Measurements from ENCODE around the gene PRDM12.

DNA sequence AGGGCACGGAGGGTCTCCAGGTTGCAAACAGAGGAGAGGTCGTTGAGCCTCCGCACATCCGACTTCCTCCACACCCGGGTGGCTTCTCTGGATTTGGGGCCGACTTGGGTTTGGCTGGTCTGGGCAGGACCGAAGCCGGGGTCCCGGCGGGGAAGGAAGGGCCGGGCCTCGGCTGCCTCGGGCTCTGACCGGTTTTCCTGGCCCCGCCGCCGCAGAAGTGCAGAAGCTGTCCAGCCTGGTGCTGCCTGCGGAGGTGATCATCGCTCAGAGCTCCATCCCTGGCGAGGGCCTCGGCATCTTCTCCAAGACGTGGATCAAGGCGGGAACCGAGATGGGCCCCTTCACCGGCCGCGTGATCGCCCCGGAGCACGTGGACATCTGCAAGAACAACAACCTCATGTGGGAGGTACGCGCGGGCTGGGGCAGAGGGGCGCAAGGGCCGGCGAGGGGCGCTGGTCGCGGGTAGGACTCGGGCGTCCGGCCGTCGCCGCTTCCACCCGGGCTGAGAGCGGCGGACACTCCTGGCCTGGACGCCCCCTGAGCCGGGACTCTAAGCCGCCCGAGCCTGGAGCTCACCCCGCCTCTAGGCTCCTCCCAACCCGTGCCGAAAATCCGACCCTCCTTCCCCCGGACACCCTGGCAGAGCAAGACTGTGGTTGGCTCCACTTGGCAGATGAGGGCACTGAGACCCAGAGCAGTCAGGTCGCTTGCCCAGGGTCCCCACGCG is 2.2 kb downstream of the PRDM12 start:
- TF ChIP-seq, protein P1, sequence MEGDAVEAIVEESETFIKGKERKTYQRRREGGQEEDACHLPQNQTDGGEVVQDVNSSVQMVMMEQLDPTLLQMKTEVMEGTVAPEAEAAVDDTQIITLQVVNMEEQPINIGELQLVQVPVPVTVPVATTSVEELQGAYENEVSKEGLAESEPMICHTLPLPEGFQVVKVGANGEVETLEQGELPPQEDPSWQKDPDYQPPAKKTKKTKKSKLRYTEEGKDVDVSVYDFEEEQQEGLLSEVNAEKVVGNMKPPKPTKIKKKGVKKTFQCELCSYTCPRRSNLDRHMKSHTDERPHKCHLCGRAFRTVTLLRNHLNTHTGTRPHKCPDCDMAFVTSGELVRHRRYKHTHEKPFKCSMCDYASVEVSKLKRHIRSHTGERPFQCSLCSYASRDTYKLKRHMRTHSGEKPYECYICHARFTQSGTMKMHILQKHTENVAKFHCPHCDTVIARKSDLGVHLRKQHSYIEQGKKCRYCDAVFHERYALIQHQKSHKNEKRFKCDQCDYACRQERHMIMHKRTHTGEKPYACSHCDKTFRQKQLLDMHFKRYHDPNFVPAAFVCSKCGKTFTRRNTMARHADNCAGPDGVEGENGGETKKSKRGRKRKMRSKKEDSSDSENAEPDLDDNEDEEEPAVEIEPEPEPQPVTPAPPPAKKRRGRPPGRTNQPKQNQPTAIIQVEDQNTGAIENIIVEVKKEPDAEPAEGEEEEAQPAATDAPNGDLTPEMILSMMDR (IDR thresholded peaks at IDR 0.05) = no peak
- TF ChIP-seq POLR2AphosphoS5 (IDR thresholded peaks at IDR 0.05) (no peak), POLR2A (IDR thresholded peaks at IDR 0.05) (no peak)
